B cell (primary cell): ENCODE data around the gene CYP1B1.

Source experiments
- CTCF ChIP-seq: fragments of 200-600 bp; IDR thresholded peaks from one replicate; pipeline ENCODE4 v1.8.0; 2022; ENCODE audit warnings: antibody characterized with exemption, mild to moderate bottlenecking
- EZH2 ChIP-seq: IDR thresholded peaks from 2 replicates; pipeline ENCODE4 v1.6.1; 2012; ENCODE audit warnings: borderline replicate concordance, low read depth, mild to moderate bottlenecking, moderate library complexity, low read length; ENCODE audit not compliant: insufficient read depth, poor library complexity, severe bottlenecking

- TF ChIP-seq EZH2 (no peak), CTCF (no peak)
These were observed 280 bp upstream of the CYP1B1 start for GRCh38 chr2:38076152-38076709.
